Vagina (tissue), 2 donors: ENCODE measurements around the gene TMEFF1. TPM values are rescaled to one million over a fixed set of nuclear protein-coding genes. Genes with fewer than 3 reads are reported as not detected.
"Not testable (repeated sequence)": the region's sequence is repeated elsewhere in the genome, so short reads cannot be mapped to it uniquely, and the experiment has no call there.

Experiments used
- DNase-seq, 2 donors: peaks; one replicate each; pipeline ENCODE4 v3.0.0-alpha.2; 2017; ENCODE audit errors: extremely low spot score in 2 of 2
- H3K27ac ChIP-seq: fragments of 200-600 bp; sonication (generic); one replicate; pipeline ENCODE4 v1.5.1; 2019
- H3K27me3 ChIP-seq: fragments of 200-600 bp; sonication (generic); one replicate; pipeline ENCODE4 v1.5.1; 2019
- H3K36me3 ChIP-seq, 2 donors: fragments of 200-600 bp; sonication (generic); one replicate each; pipeline ENCODE4 v1.5.1; 2017 to 2019
- H3K4me1 ChIP-seq: fragments of 200-600 bp; sonication (generic); one replicate; pipeline ENCODE4 v1.5.1; 2019
- H3K4me3 ChIP-seq, 2 donors: fragments of 200-600 bp; sonication (generic); 1 replicate in 1 of 2; 2 replicates in 1 of 2; pipeline ENCODE4 v1.5.1; 2016 to 2019
- H3K9me3 ChIP-seq: fragments of 200-600 bp; sonication (generic); one replicate; pipeline ENCODE4 v1.5.1; 2019
- CTCF ChIP-seq, 3 experiments: fragments of 450-650 bp in 2 of 3; fragments of 200-600 bp in 1 of 3; sonication (generic) in 1 of 3; IDR thresholded peaks; one replicate each; pipeline ENCODE4 v1.5.1; 2017 to 2019; ENCODE audit warnings: antibody characterized with exemption in 3 of 3, mild to moderate bottlenecking in 2 of 3, moderate library complexity in 2 of 3
- POLR2A ChIP-seq, 2 donors: fragments of 450-650 bp; IDR thresholded peaks; one replicate each; pipeline ENCODE4 v1.6.1; 2017; ENCODE audit warnings: antibody characterized with exemption in 2 of 2, mild to moderate bottlenecking in 2 of 2, moderate library complexity in 2 of 2
- POLR2AphosphoS5 ChIP-seq, 2 donors: sonication (generic); formaldehyde crosslinking; IDR thresholded peaks; one replicate each; pipeline ENCODE4 v1.9.0; 2017; ENCODE audit warnings: antibody characterized with exemption in 2 of 2, mild to moderate bottlenecking in 2 of 2, low read depth in 1 of 2; ENCODE audit not compliant: insufficient read depth in 1 of 2
- intact Hi-C: fragments of 100-400 bp; cut with DNase I; formaldehyde crosslinking; loops from one replicate; pipeline ENCODE4 v1.15.1; 2023
- total RNA-seq: library from RNA; depleted of rRNA; stranded (reverse); fragments of >200 nt; gene quantifications from one replicate; pipeline ENCODE4 v1.2.3, GENCODE V29; 2016

Gene TMEFF1
- total RNA-seq, 1 donor from 2014 or later = not detected

- DNase-seq = no peak
- no peak overlapping the region for H3K27ac ChIP-seq
- no peaks in the 10 kb centered on the region for H3K9me3 ChIP-seq
- H3K27me3 ChIP-seq = no peaks in the 10 kb centered on the region
- no peaks in the 10 kb centered on the region for H3K36me3 ChIP-seq
- TF ChIP-seq POLR2A (IDR thresholded peaks at IDR 0.05) (no peak), POLR2AphosphoS5 (IDR thresholded peaks at IDR 0.05; ENCODE audit: insufficient read depth in 1 of 2, low read depth in 1 of 2) (no peak), CTCF (IDR thresholded peaks at IDR 0.05) (no peak)
- H3K4me3 ChIP-seq = no peak overlapping the region
- intact Hi-C loops = no loop called here
- H3K4me1 ChIP-seq = peaks cover 32% of the 10 kb centered on the region
Measured at GRCh38 chr9:100432736-100433135, 40.2 kb upstream of the TMEFF1 start.

GRCh38 chr9:100436571-100436970 is 36.4 kb upstream of the TMEFF1 start:
- H3K36me3 ChIP-seq = no peaks in the 10 kb centered on the region
- intact Hi-C loops = no loop called here
- TF ChIP-seq CTCF (IDR thresholded peaks at IDR 0.05) = no peak
- no peak for TF ChIP-seq POLR2A (IDR thresholded peaks at IDR 0.05)
- no peak for TF ChIP-seq POLR2AphosphoS5 (IDR thresholded peaks at IDR 0.05; ENCODE audit: insufficient read depth in 1 of 2, low read depth in 1 of 2)
- H3K27ac ChIP-seq = no peak overlapping the region
- DNase-seq = no peak
- H3K27me3 ChIP-seq = no peaks in the 10 kb centered on the region
- no peak overlapping the region for H3K4me3 ChIP-seq
- no peaks in the 10 kb centered on the region for H3K9me3 ChIP-seq
- H3K4me1 ChIP-seq = peaks cover 16% of the 10 kb centered on the region

- H3K4me3 ChIP-seq = no peak overlapping the region
- DNase-seq = no peak
- no peaks in the 10 kb centered on the region for H3K9me3 ChIP-seq
- TF ChIP-seq CTCF (IDR thresholded peaks at IDR 0.05) (peak; percentile 37 to 89 (median 84)), POLR2A (IDR thresholded peaks at IDR 0.05) (no peak)
- intact Hi-C loops = no loop called here
- H3K27ac ChIP-seq = no peak overlapping the region
- peaks cover 16% of the 10 kb centered on the region for H3K4me1 ChIP-seq
- H3K27me3 ChIP-seq = no peaks in the 10 kb centered on the region
- no peaks in the 10 kb centered on the region for H3K36me3 ChIP-seq
Measured at GRCh38 chr9:100437860-100438805, 34.8 kb upstream of the TMEFF1 start.

GRCh38 chr9:100440071-100440470 is 32.9 kb upstream of the TMEFF1 start:
- Histone ChIP-seq H3K36me3 (no peaks in the 10 kb centered on the region), H3K27ac (no peak overlapping the region), H3K4me3 (no peak overlapping the region), H3K4me1 (peaks cover 11% of the 10 kb centered on the region), H3K27me3 (no peaks in the 10 kb centered on the region), H3K9me3 (no peaks in the 10 kb centered on the region)
- no peak for DNase-seq
- intact Hi-C loops = loop anchor here (10.0 kb wide), 1 partner anchor 925 kb away; no protein-coding TSS in a partner anchor
- TF ChIP-seq POLR2AphosphoS5 (IDR thresholded peaks at IDR 0.05; ENCODE audit: insufficient read depth in 1 of 2, low read depth in 1 of 2) (no peak), POLR2A (IDR thresholded peaks at IDR 0.05) (no peak), CTCF (IDR thresholded peaks at IDR 0.05) (no peak)

- H3K9me3 ChIP-seq, DNase-seq, H3K27ac ChIP-seq, H3K27me3 ChIP-seq, H3K4me3 ChIP-seq, H3K36me3 ChIP-seq: not testable (repeated sequence)
- H3K4me1 ChIP-seq = peaks cover 11% of the 10 kb centered on the region
- intact Hi-C loops = loop anchor here (10.0 kb wide), 1 partner anchor 924 kb away; no protein-coding TSS in a partner anchor
Measured at GRCh38 chr9:100440487-100440886, 32.5 kb upstream of the TMEFF1 start.
